ENCODE measurements around the gene GRK2.
A peak's percentile ranks its signal among the peaks of the same experiment; 100 is the strongest.

GRK2 gene

GRCh38 chr11:67303835-67304411, 37.6 kb downstream of the GRK2 start:
- Histone ChIP-seq H3K23ac (ENCODE audit: low read depth, low read length, poor library complexity) (peak overlapping the region; percentile 85), H4K91ac (ENCODE audit: low read depth, low read length, poor library complexity) (no peak overlapping the region), H2BK15ac (ENCODE audit: low read length) (peak overlapping the region; percentile 81), H3K4me2 (ENCODE audit: insufficient read depth, low read length, poor library complexity, severe bottlenecking) (peak overlapping the region; percentile 97), H3K4me1 (ENCODE audit: control insufficient read depth in 2 of 2, insufficient read depth in 1 of 2, low read depth in 1 of 2, low read length in 2 of 2) (peaks cover 0 to 12% of the 10 kb centered on the region in 2 donors), H3K9ac (ENCODE audit: low read depth, low read length, poor library complexity) (peak overlapping the region; percentile 91), H3K79me1 (ENCODE audit: low read depth, low read length) (no peaks in the 10 kb centered on the region), H3K27ac (replicated peaks; ENCODE audit: low read length) (no peak overlapping the region), H2BK120ac (ENCODE audit: low read depth, low read length) (no peak overlapping the region), H3K27me3 (ENCODE audit: control insufficient read depth in 3 of 3, insufficient read depth in 3 of 3, low read depth in 1 of 3, low read length in 3 of 3) (peaks cover 0 to 14% (median 0%) of the 10 kb centered on the region in 3 experiments), H3K36me3 (replicated peaks in 1 of 2; ENCODE audit: control insufficient read depth in 2 of 2, insufficient read depth in 2 of 2, low read length in 2 of 2) (peaks cover 22 to 32% of the 10 kb centered on the region in 2 donors), H4K8ac (ENCODE audit: low read depth, low read length) (peak overlapping the region; percentile 45), H2BK12ac (ENCODE audit: low read length) (peak overlapping the region; percentile 41), H2BK5ac (ENCODE audit: low read length) (no peak overlapping the region), H3K4me3 (ENCODE audit: low read length in 2 of 2) (peak overlapping the region in 1 of 2 donors; percentile 95), H2AK5ac (ENCODE audit: low read depth, low read length) (peak overlapping the region; percentile 60), H3K14ac (ENCODE audit: low read length) (peak overlapping the region; percentile 99), H3K4ac (ENCODE audit: low read length) (no peak overlapping the region), H2AFZ (ENCODE audit: low read length) (no peak overlapping the region), H3K9me3 (replicated peaks in 1 of 2; ENCODE audit: control insufficient read depth in 2 of 2, insufficient read depth in 1 of 2, low read depth in 1 of 2, low read length in 2 of 2) (peaks cover 0 to 4% of the 10 kb centered on the region in 2 donors), H3K18ac (ENCODE audit: low read length) (peak overlapping the region; percentile 99)
- no CpG with 5 or more reads among the region's 43 CpGs for WGBS, 2 donors (ENCODE audit: extremely low coverage in 2 of 2, insufficient read length in 2 of 2, insufficient replicate concordance in 1 of 2)
- DNase-seq (ENCODE audit: low spot score), result no peak

GRCh38 chr11:67304511-67305113, 38.3 kb downstream of the GRK2 start:
- H2BK15ac ChIP-seq (ENCODE audit: low read length), result peak overlapping the region; percentile 81
- H3K27me3 ChIP-seq (ENCODE audit: control insufficient read depth in 3 of 3, insufficient read depth in 3 of 3, low read depth in 1 of 3, low read length in 3 of 3), result peaks cover 0 to 14% (median 0%) of the 10 kb centered on the region in 3 experiments
- peaks cover 0 to 4% of the 10 kb centered on the region in 2 donors for H3K9me3 ChIP-seq (replicated peaks in 1 of 2; ENCODE audit: control insufficient read depth in 2 of 2, insufficient read depth in 1 of 2, low read depth in 1 of 2, low read length in 2 of 2)
- H2BK5ac ChIP-seq (ENCODE audit: low read length), result no peak overlapping the region
- H2AFZ ChIP-seq (ENCODE audit: low read length), result no peak overlapping the region
- H3K4ac ChIP-seq (ENCODE audit: low read length), result no peak overlapping the region
- H4K8ac ChIP-seq (ENCODE audit: low read depth, low read length), result no peak overlapping the region
- no peak overlapping the region for H3K18ac ChIP-seq (ENCODE audit: low read length)
- no peak overlapping the region for H3K4me3 ChIP-seq (ENCODE audit: low read length in 2 of 2)
- peaks cover 0 to 12% of the 10 kb centered on the region in 2 donors for H3K4me1 ChIP-seq (ENCODE audit: control insufficient read depth in 2 of 2, insufficient read depth in 1 of 2, low read depth in 1 of 2, low read length in 2 of 2)
- H3K9ac ChIP-seq (ENCODE audit: low read depth, low read length, poor library complexity), result no peak overlapping the region
- DNase-seq (ENCODE audit: low spot score), result no peak
- H4K91ac ChIP-seq (ENCODE audit: low read depth, low read length, poor library complexity), result no peak overlapping the region
- H3K4me2 ChIP-seq (ENCODE audit: insufficient read depth, low read length, poor library complexity, severe bottlenecking), result no peak overlapping the region
- WGBS, 2 donors (ENCODE audit: extremely low coverage in 2 of 2, insufficient read length in 2 of 2, insufficient replicate concordance in 1 of 2), result no CpG with 5 or more reads among the region's 14 CpGs
- H2AK5ac ChIP-seq (ENCODE audit: low read depth, low read length), result peak overlapping the region; percentile 60
- no peaks in the 10 kb centered on the region for H3K79me1 ChIP-seq (ENCODE audit: low read depth, low read length)
- no peak overlapping the region for H3K14ac ChIP-seq (ENCODE audit: low read length)
- no peak overlapping the region for H3K27ac ChIP-seq (replicated peaks; ENCODE audit: low read length)
- no peak overlapping the region for H2BK12ac ChIP-seq (ENCODE audit: low read length)
- peaks cover 16 to 25% of the 10 kb centered on the region in 2 donors for H3K36me3 ChIP-seq (replicated peaks in 1 of 2; ENCODE audit: control insufficient read depth in 2 of 2, insufficient read depth in 2 of 2, low read length in 2 of 2)
- H2BK120ac ChIP-seq (ENCODE audit: low read depth, low read length), result no peak overlapping the region
- H3K23ac ChIP-seq (ENCODE audit: low read depth, low read length, poor library complexity), result no peak overlapping the region

- H4K8ac ChIP-seq (ENCODE audit: low read depth, low read length), result no peak overlapping the region
- H2BK120ac ChIP-seq (ENCODE audit: low read depth, low read length), result no peak overlapping the region
- peak overlapping the region; percentile 35 for H3K18ac ChIP-seq (ENCODE audit: low read length)
- WGBS, 2 donors (ENCODE audit: extremely low coverage in 2 of 2, insufficient read length in 2 of 2, insufficient replicate concordance in 1 of 2), result no CpG with 5 or more reads among the region's 19 CpGs
- no peak overlapping the region for H3K27ac ChIP-seq (replicated peaks; ENCODE audit: low read length)
- H3K4me3 ChIP-seq (ENCODE audit: low read length in 2 of 2), result no peak overlapping the region
- H3K4me1 ChIP-seq (ENCODE audit: control insufficient read depth in 2 of 2, insufficient read depth in 1 of 2, low read depth in 1 of 2, low read length in 2 of 2), result peaks cover 0 to 9% of the 10 kb centered on the region in 2 donors
- H3K4me2 ChIP-seq (ENCODE audit: insufficient read depth, low read length, poor library complexity, severe bottlenecking), result no peak overlapping the region
- peaks cover 0 to 4% of the 10 kb centered on the region in 2 donors for H3K36me3 ChIP-seq (replicated peaks in 1 of 2; ENCODE audit: control insufficient read depth in 2 of 2, insufficient read depth in 2 of 2, low read length in 2 of 2)
- peak overlapping the region; percentile 73 for H3K23ac ChIP-seq (ENCODE audit: low read depth, low read length, poor library complexity)
- peak overlapping the region; percentile 68 for H2AK5ac ChIP-seq (ENCODE audit: low read depth, low read length)
- H2AFZ ChIP-seq (ENCODE audit: low read length), result no peak overlapping the region
- no peak for DNase-seq (ENCODE audit: low spot score)
- no peak overlapping the region for H2BK12ac ChIP-seq (ENCODE audit: low read length)
- H3K14ac ChIP-seq (ENCODE audit: low read length), result peak overlapping the region; percentile 21
- peak overlapping the region; percentile 75 for H2BK15ac ChIP-seq (ENCODE audit: low read length)
- peaks cover 0 to 14% (median 0%) of the 10 kb centered on the region in 3 experiments for H3K27me3 ChIP-seq (ENCODE audit: control insufficient read depth in 3 of 3, insufficient read depth in 3 of 3, low read depth in 1 of 3, low read length in 3 of 3)
- H3K9ac ChIP-seq (ENCODE audit: low read depth, low read length, poor library complexity), result no peak overlapping the region
- no peak overlapping the region for H4K91ac ChIP-seq (ENCODE audit: low read depth, low read length, poor library complexity)
- H3K79me1 ChIP-seq (ENCODE audit: low read depth, low read length), result peaks cover 2% of the 10 kb centered on the region
- peak overlapping the region; percentile 53 for H3K4ac ChIP-seq (ENCODE audit: low read length)
- peaks cover 0 to 5% of the 10 kb centered on the region in 2 donors for H3K9me3 ChIP-seq (replicated peaks in 1 of 2; ENCODE audit: control insufficient read depth in 2 of 2, insufficient read depth in 1 of 2, low read depth in 1 of 2, low read length in 2 of 2)
- no peak overlapping the region for H2BK5ac ChIP-seq (ENCODE audit: low read length)
These were observed 40.7 kb downstream of the GRK2 start for GRCh38 chr11:67306769-67307544.
